SK-N-MC (cell line): Measurements from ENCODE around the gene CHST7.

ENCODE experiments used
- EZH2 ChIP-seq: fragments of 200-600 bp; sonication (generic); IDR thresholded peaks from one replicate; pipeline ENCODE4 v1.6.1; 2017; ENCODE audit warnings: antibody characterized with exemption
- POLR2AphosphoS5 ChIP-seq: IDR thresholded peaks from 2 replicates; pipeline ENCODE4 v1.6.1; 2012; ENCODE audit warnings: mild to moderate bottlenecking, low read depth, low read length, borderline replicate concordance

- no peak for TF ChIP-seq POLR2AphosphoS5
- TF ChIP-seq EZH2: no peak
Observed at GRCh38 chrX:46607916-46608315, 34.4 kb downstream of the CHST7 start.
